ENCODE data around the gene RC3H1. TPM values are rescaled to one million over a fixed set of nuclear protein-coding genes. Genes with fewer than 3 reads are reported as not detected.

RC3H1 gene
- total and polyA plus RNA-seq, 2 of the 8 experiments (the other 6 are each of a cell fraction or from before 2014, with no cell fraction given), result 7.4 to 32.2 TPM

DNA sequence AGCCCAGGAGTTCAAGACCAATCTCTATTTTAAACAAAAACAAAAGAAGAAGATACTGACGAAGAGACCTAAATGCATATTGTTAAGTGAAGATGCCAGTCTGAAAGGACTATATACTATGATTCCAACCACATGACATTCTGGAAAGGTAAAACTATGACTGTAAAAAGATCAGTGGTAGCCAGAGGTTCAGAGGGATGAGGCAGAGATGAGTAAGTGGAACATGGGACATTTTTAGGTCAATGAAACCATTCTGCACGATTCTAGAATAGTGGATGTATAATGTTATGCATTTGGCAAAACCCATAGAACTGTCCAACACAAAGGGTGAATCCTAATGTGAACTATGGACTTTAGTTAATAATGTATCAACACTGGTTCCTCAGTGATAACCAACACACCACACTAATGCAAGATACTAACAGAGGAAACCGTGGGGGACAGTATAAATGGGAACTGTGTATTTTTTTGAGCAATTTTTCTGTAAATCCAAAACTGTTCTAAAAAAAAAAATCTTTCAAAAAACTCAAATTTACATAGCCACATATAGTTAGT lies 8.2 kb downstream of the RC3H1 start (continued):
- TF ChIP-seq EP300 (IDR thresholded peaks at IDR 0.05; ENCODE audit: borderline replicate concordance in 1 of 2, low read depth in 2 of 2, low read length in 2 of 2), result no peak
- no peak for TF ChIP-seq RBBP5 (IDR thresholded peaks at IDR 0.05; ENCODE audit: borderline replicate concordance, low read depth, low read length)
- no peak for TF ChIP-seq NRF1 (IDR thresholded peaks at IDR 0.05; ENCODE audit: low read depth, low read length)

Measured in H1 (cell line).